HG02840 (cell line): ENCODE measurements around the gene SMARCE1.

Experiments
- ATAC-seq: cut with Tn5 transposase; IDR thresholded peaks from one replicate; pipeline ENCODE4 v1.9.1; 2021; ENCODE audit warnings: mild to moderate bottlenecking, moderate library complexity, moderate number of reproducible peaks; ENCODE audit not compliant: unreplicated experiment, low FRiP score

The SMARCE1 gene

DNA sequence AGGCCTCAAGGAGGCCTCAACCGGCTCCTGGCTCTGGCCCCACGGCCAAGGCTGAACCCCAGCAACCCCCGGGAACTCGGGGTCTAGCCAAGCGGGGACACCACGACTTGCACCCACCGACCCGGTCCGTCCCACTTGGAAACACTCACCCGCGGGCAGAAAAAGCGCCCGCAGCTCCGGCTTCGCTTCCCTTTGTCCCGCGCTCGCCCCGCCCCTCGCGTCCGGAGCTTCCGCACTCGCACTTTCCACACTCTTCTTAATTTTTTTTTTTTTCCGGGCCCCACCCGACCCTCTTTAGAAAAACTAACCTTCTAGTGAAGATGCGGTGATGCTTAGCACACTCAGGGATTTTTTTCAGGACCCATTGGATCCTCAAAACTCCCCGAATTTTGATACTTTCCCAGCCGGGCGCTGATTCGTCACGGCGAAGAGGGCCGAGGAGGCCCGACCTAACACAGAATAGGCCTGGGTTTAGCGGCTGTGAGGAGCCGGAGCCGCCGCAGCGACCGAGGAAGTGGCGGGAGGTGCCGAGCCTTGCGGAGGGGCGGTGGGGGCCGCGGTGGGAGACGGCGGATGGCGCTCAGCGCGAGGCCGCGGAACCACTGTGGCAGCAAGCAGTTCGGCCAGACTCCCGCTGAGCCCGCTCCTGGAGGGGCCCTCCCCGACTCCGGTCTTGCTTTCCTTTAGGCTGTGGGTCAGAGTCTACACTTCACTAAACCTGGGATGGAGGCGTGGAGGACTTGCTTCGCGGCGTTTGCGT, at the start of gene SMARCE1:
TSS of gene SMARCE1 (minus strand) at position 195 of the 760 bp plus-strand sequence. CDS start 2,016 bp downstream, outside the sequence.
- peak; percentile 78 for ATAC-seq

DNA sequence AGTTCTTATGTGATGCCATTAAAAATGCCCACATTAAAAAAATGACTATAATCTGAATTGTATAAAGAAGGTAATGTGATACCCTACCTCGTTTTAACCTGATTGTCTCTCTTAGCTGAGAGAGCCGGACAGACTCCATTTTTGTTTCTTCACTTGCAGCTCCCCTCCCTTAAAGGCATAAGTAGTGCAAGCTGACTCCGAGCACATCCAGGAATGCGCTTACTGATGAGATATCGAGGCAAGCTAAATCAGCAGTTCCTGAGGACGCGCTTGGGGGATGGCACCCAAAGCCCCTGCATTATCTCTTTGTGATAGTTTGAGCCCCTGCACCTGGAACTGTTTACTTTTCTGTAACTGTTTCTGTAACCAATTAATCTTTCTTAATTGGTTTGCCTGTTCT, 49.7 kb upstream of the SMARCE1 start:
- ATAC-seq, result no peak

DNA sequence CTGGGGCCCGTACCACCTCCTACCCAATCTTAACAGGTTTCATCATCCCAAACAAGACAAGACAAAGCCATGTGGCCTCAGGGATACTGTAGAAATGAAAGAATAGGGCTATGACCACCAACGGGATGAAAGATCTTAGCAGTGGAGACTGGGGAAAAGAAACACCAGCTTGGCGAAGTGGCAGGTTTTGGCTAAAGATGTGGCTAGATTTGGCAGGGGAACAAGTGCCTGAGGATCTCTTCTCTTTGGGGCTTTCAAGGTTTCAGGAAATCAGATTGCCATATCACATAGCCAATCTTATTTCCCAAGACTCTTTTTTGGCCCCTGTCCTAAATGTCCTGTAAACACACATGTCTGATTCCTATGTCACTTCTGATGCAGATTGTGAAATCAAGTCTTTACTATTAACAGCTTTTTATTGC, 49.0 kb upstream of the SMARCE1 start:
- ATAC-seq, result no peak

- ATAC-seq, result no peak
These were observed 48.4 kb upstream of the SMARCE1 start for GRCh38 chr17:40695874-40696472.

DNA sequence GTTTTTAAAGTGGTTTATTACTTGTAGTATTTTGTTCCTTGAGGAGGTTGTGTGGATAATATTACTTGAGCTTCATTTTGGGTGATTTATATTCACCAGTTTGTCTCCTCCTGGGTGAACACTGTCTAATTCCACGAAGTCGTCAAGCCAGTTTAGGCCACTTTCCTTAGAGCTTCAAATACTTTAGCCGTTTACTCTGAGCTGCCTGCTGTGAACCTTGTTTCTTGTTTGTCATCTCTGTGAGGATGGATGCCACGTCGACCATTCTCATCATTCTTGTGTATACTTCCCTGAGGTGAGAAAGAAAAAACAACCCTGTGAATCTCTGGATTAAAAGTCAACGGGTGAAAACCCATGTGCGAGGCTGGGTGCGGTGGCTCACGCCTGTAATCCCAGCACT, 47.0 kb upstream of the SMARCE1 start:
- no peak for ATAC-seq

DNA sequence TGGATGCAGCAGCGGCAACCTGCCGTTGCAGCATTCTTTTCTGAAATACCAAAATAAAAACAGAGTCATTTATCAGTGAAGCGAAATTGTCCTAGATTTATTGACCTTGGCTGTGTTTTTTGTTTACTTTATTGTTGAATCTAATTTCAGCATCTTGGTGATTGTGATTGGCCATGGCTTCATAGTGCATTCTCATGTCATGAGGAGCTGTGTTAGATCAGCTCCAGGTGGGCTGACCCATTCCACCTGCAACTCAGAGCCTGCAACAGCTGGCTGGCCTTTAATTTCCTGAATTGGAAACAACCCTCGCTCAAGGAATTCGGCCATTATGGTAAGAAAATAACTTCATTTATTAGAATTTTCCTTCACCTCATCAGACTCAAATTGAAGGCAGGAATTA, 39.5 kb upstream of the SMARCE1 start:
- ATAC-seq, result no peak

GRCh38 chr17:40686192-40686591, 38.6 kb upstream of the SMARCE1 start:
- ATAC-seq, result no peak

- ATAC-seq, result no peak
These were observed 33.4 kb upstream of the SMARCE1 start for GRCh38 chr17:40680998-40681397.

- no peak for ATAC-seq
These were observed 31.9 kb upstream of the SMARCE1 start for GRCh38 chr17:40679523-40679907.

GRCh38 chr17:40678902-40679522, 31.4 kb upstream of the SMARCE1 start:
- no peak for ATAC-seq

- ATAC-seq, result no peak
These were observed 28.3 kb upstream of the SMARCE1 start for GRCh38 chr17:40675905-40676304.

DNA sequence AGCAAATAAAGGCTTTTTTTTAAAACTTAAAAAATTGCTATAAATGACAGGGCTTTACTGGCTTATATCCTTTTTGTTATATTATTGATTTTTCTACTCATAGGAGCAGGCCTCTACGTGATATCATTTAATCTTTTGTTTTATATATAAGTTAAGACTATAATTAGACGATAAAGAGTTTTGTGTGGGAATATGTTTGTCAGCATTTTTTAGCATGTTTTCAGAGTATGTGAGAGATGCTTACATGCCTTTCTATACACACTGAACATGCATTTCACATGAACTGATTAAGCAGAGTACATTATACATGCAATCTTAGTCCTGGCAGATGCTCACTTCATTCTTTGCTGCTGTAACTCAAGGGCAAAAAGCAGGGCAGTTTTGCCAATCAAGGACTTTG, 25.0 kb upstream of the SMARCE1 start:
- no peak for ATAC-seq

DNA sequence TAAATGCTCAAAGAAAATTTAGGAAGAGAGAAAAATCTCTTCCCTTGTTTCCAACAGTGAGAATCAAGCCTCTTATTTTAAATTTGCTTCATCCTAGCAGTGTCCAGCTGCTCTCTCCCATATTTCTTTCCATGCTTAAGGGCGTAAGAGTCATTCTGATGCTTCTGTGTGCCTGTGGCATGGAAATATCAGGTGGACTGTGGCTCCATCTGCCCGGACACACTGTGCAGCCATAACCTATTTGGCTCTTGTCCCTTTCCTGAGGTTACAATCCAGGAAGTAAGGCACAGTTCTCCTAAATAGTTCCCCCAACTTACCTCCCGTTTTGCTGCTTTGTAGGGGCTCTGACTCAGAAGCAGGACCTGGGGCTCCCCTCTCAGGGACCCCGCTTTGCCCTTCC, 23.7 kb upstream of the SMARCE1 start:
- no peak for ATAC-seq

- ATAC-seq, result no peak
These were observed 18.7 kb upstream of the SMARCE1 start for GRCh38 chr17:40666331-40666730.

GRCh38 chr17:40664582-40665333, 17.1 kb upstream of the SMARCE1 start, which contains the start of gene KRT222:
KRT222 (minus strand) TSS chr17:40665177; CDS start chr17:40665099, 78 bp downstream.
- no peak for ATAC-seq

DNA sequence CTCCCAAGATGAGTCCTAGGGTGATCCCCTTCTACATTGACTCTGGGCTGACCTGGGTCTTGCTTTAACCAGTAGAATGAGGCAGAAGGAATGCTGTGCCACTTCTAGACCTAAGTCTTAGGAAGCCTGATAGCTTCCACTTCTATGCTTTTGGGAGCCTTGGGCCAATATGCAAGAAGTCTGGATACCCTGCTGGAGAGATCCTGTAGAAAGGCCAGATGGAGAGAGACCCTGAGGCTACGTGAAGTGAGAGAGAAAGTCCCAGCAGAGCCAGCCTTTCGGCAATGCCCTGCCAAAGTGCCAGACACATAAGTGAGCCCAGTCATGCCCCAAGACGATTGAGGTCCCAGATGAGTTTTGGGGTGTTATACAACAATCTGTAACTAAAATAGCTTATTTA, 15.6 kb upstream of the SMARCE1 start:
- ATAC-seq, result no peak

GRCh38 chr17:40659911-40660310, 12.3 kb upstream of the SMARCE1 start:
- no peak for ATAC-seq

- ATAC-seq, result no peak
These were observed 10.8 kb upstream of the SMARCE1 start for GRCh38 chr17:40658396-40658795.

DNA sequence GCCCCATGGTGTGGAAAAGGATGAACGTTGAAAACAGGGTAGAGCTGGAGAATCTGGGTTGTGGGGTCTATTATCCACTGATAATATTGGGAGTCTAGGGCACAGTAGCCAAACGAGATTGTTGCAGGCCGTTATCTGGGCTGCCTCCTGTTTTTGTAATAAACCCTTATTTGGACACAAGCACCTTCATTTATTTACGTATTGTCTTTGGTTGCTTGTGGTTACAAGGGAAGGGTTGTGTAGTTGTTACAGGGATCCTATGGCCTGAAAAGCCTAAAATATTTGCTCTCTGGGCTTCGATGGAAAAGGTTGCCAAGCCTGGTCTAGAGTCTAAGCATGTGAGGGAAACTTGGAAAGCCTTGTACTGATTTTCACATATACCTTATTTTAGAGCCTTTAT, 4.3 kb upstream of the SMARCE1 start:
- no peak for ATAC-seq

DNA sequence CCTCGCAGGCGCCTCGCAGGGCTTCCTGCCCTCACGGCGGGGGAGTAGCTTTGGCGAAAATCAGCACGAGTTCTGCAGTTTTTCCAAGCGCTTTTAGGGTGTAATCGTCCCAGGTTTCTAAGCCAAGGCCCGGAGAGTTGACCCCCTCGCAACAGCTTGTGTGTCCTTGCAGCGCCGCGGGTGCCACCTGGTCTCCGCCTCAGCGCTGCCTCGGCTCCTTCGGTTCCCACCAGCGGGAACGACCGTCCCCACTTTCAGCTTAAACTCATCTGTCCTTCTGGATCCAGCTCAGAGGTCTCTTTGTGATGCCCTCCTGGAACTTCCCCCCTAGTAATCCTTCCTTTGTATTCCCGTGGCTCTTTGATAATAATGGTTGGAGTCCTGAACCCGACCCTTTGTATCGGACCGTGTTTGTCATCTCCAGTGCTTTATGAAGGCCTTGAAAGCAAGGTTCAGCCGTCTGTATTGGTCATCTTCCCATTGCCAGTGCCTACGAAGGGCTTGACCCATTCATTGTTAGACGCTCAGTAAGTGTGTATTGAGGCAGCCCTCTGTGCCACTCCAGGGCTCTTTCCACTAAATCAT, 858 bp upstream of the SMARCE1 start:
- peak; percentile 17 for ATAC-seq
